Endothelial cell of umbilical vein (primary cell): ENCODE measurements around the gene SFXN3. TPM values are rescaled to one million over a fixed set of nuclear protein-coding genes. Genes with fewer than 3 reads are reported as not detected.

Source experiments
- BruUV-seq: library from RNA; stranded (reverse); fragments of 400-500 nt; replicated peaks from 2 replicates; lab custom pipeline; 2021; lab: Mats Ljungman, UMichigan
- CTCF ChIA-PET: fragments of 300-600, 350-600 bp; sonication (Branson Sonifier 250); formaldehyde crosslinking; loops from one replicate; lab custom pipeline; 2021; ENCODE audit warnings: antibody characterized with exemption, inconsistent platforms; lab: Charles Lee
- POLR2A ChIA-PET: fragments of 300-600, 350-600 bp; sonication (Branson Sonifier 250); formaldehyde crosslinking; loops from one replicate; lab custom pipeline; 2021; ENCODE audit warnings: antibody characterized with exemption, inconsistent platforms; lab: Charles Lee
- DNase-seq: peaks from one replicate; pipeline ENCODE4 v3.0.0-alpha.2; 2011; ENCODE audit warnings: low read depth, low spot score
- FAIRE-seq: peaks from 2 replicates; lab custom pipeline; 2011; peaks lifted over from hg19 to GRCh38; lab: Jason Lieb, UNC
- H2AFZ ChIP-seq: 2 replicates; pipeline ENCODE4 v1.6.0; 2012; ENCODE audit warnings: low read depth, low read length, control low read depth, inconsistent platforms
- H3K27ac ChIP-seq: 2 replicates; pipeline ENCODE4 v1.5.1; 2011; ENCODE audit warnings: low read depth, mild to moderate bottlenecking, control low read depth, low read length, moderate library complexity; ENCODE audit not compliant: insufficient read depth
- H3K27me3 ChIP-seq, 2 experiments: 2 replicates each; pipeline versions ENCODE4 v1.6.0 to v1.6.1; 2011; ENCODE audit warnings: low read length in 2 of 2, mixed read lengths in 1 of 2; ENCODE audit not compliant: control insufficient read depth in 2 of 2, insufficient read depth in 2 of 2
- H3K36me3 ChIP-seq, 2 experiments: 2 replicates in 1 of 2; 3 replicates in 1 of 2; pipeline ENCODE4 v1.5.1; 2011; ENCODE audit warnings: low read length in 2 of 2, mild to moderate bottlenecking in 1 of 2, moderate library complexity in 1 of 2; ENCODE audit not compliant: control insufficient read depth in 2 of 2, insufficient read depth in 2 of 2; ENCODE audit errors: extremely low read depth in 1 of 2
- H3K4me1 ChIP-seq: 3 replicates; pipeline ENCODE4 v1.5.1; 2011; ENCODE audit warnings: mild to moderate bottlenecking, low read length; ENCODE audit not compliant: control insufficient read depth, insufficient read depth; ENCODE audit errors: extremely low read depth
- H3K4me2 ChIP-seq: 2 replicates; pipeline ENCODE4 v1.6.1; 2011; ENCODE audit warnings: low read length, control low read depth, mixed read lengths; ENCODE audit not compliant: insufficient read depth
- H3K4me3 ChIP-seq, 3 experiments: fragments of 200-600 bp in 1 of 3; sonication (generic), shearing (Covaris generic) in 1 of 3; replicated peaks in 1 of 3; 2 replicates each; pipeline ENCODE4 v1.5.1; 2011 to 2016; ENCODE audit warnings: control low read depth in 3 of 3, low read length in 3 of 3, mild to moderate bottlenecking in 2 of 3, inconsistent platforms in 1 of 3, low read depth in 1 of 3, moderate library complexity in 1 of 3; ENCODE audit not compliant: insufficient read depth in 1 of 3
- H3K79me2 ChIP-seq: 2 replicates; pipeline ENCODE4 v1.6.0; 2012; ENCODE audit warnings: low read length, inconsistent platforms; ENCODE audit not compliant: control insufficient read depth, insufficient read depth
- H3K9ac ChIP-seq: replicated peaks from 2 replicates; pipeline ENCODE3; 2011; ENCODE audit warnings: low read length, control low read depth; ENCODE audit not compliant: insufficient read depth; ENCODE audit errors: extremely low read depth
- H3K9me1 ChIP-seq: replicated peaks from 3 replicates; pipeline ENCODE4 v1.6.0; 2011; ENCODE audit warnings: mild to moderate bottlenecking, low read length; ENCODE audit not compliant: control insufficient read depth, insufficient read depth; ENCODE audit errors: extremely low read depth
- H3K9me3 ChIP-seq: replicated peaks from 2 replicates; pipeline ENCODE4 v1.5.1; 2012; ENCODE audit warnings: low read length, inconsistent platforms; ENCODE audit not compliant: control insufficient read depth, insufficient read depth
- H4K20me1 ChIP-seq: replicated peaks from 2 replicates; pipeline ENCODE3; 2011; ENCODE audit warnings: mild to moderate bottlenecking, low read length; ENCODE audit not compliant: control insufficient read depth, insufficient read depth; ENCODE audit errors: extremely low read depth
- CTCF ChIP-seq, 2 donors: IDR thresholded peaks; 1 replicate in 1 of 2; 2 replicates in 1 of 2; pipeline ENCODE4 v1.5.1; 2011; ENCODE audit warnings: low read length in 2 of 2, mild to moderate bottlenecking in 2 of 2, moderate library complexity in 2 of 2, control low read depth in 1 of 2, inconsistent platforms in 1 of 2, low read depth in 1 of 2; ENCODE audit not compliant: insufficient read depth in 1 of 2; ENCODE audit errors: extremely low read depth in 1 of 2
- FOS ChIP-seq: IDR thresholded peaks from 2 replicates; pipeline ENCODE4 v1.6.1; 2011; ENCODE audit warnings: mild to moderate bottlenecking, low read length, moderate library complexity, borderline replicate concordance; ENCODE audit not compliant: insufficient read depth
- GATA2 ChIP-seq: IDR thresholded peaks from 2 replicates; pipeline ENCODE4 v1.7.0; 2011; ENCODE audit warnings: low read depth, mild to moderate bottlenecking, moderate library complexity, mixed read lengths, low read length; ENCODE audit not compliant: insufficient read length, insufficient read depth
- JUN ChIP-seq: IDR thresholded peaks from 2 replicates; pipeline ENCODE4 v1.6.1; 2011; ENCODE audit warnings: borderline replicate concordance, low read depth; ENCODE audit not compliant: insufficient read length, insufficient read depth
- MYC ChIP-seq: IDR thresholded peaks from one replicate; pipeline ENCODE4 v1.6.1; 2011; ENCODE audit warnings: mild to moderate bottlenecking, low read depth, low read length
- POLR2A ChIP-seq: IDR thresholded peaks from 2 replicates; pipeline ENCODE4 v1.6.1; 2012; ENCODE audit warnings: low read depth, mild to moderate bottlenecking, control low read depth, low read length
- POLR2AphosphoS5 ChIP-seq: IDR thresholded peaks from 2 replicates; pipeline ENCODE4 v1.6.1; 2012; ENCODE audit warnings: low read depth, mild to moderate bottlenecking, control low read depth, low read length, moderate library complexity; ENCODE audit not compliant: insufficient read depth
- dilution Hi-C: fragments of 300-500 bp; cut with MboI; formaldehyde crosslinking; loops from one replicate; pipeline ENCODE4 v1.15.0; 2019; ENCODE audit warnings: low sequenced_read_pairs; ENCODE audit not compliant: extremely low pct_ligation_motif_present
- intact Hi-C: fragments of 100-400 bp; cut with micrococcal nuclease; formaldehyde crosslinking; loops from one replicate; pipeline ENCODE4 v1.10.0; 2022
- polyA plus RNA-seq, 4 experiments: library from polyadenylated mRNA; depleted of rRNA in 3 of 4; stranded (reverse) in 3 of 4; unstranded in 1 of 4; fragments of >200 nt; gene quantifications; 2 replicates each; pipeline versions ENCODE4 v1.2.1 to v1.2.3, GENCODE V29; 2011 to 2012; ENCODE audit warnings: missing spikeins in 1 of 4
- total RNA-seq: library from RNA; stranded (reverse); gene quantifications from 2 replicates; pipeline ENCODE4 v1.2.3, GENCODE V29; 2021

Gene SFXN3
- total and polyA plus RNA-seq, 2 donors (not counting 3 experiments of a cell fraction or from before 2014, with no cell fraction given) = 83.1 to 117 TPM

GRCh38 chr10:101076630-101077029, 45.6 kb downstream of the SFXN3 start:
- Histone ChIP-seq H3K9ac (no peak overlapping the region), H3K27ac (no peak overlapping the region), H3K4me2 (no peak overlapping the region), H3K79me2 (no peaks in the 10 kb centered on the region), H3K36me3 (no peaks in the 10 kb centered on the region), H3K9me1 (no peaks in the 10 kb centered on the region), H3K27me3 (peaks cover 15 to 29% of the 10 kb centered on the region in 2 experiments), H3K4me3 (no peak overlapping the region), H3K4me1 (no peaks in the 10 kb centered on the region), H4K20me1 (no peaks in the 10 kb centered on the region), H2AFZ (no peak overlapping the region), H3K9me3 (no peaks in the 10 kb centered on the region)
- intact Hi-C loops = no loop called here
- no TSS peak for BruUV-seq
- DNase-seq (no peak), FAIRE-seq (no peak)
- dilution Hi-C loops = no loop called here
- ChIA-PET POLR2A (no interaction called here), CTCF (interaction anchor here (0.8 to 3.8 kb wide), 6 partner anchors 9 to 85 kb away, joined by 4 to 27 read pairs (median 8); no protein-coding TSS in a partner anchor)
- TF ChIP-seq CTCF (IDR thresholded peaks at IDR 0.05; ENCODE audit: extremely low read depth in 1 of 2, insufficient read depth in 1 of 2, low read depth in 1 of 2, low read length in 2 of 2) (no peak), FOS (no peak), JUN (no peak), POLR2A (no peak), GATA2 (no peak), MYC (no peak), POLR2AphosphoS5 (no peak)
